ENCODE results near the gene BTRC. TPM values are rescaled to one million over a fixed set of nuclear protein-coding genes. Genes with fewer than 3 reads are reported as not detected.

The BTRC gene
- total RNA-seq, 1 experiment from 2014 or later, result 45.4 TPM

GRCh38 chr10:101511938-101512337 is 158.0 kb downstream of the BTRC start:
- H3K4me3 ChIP-seq, result no peak overlapping the region
- no peaks in the 10 kb centered on the region; the same call in 1 of the 2 replicates for H3K9me3 ChIP-seq (replicated peaks)
- no peak overlapping the region for H3K27ac ChIP-seq
- no peak for DNase-seq
- H3K4me1 ChIP-seq, result 0 out of 2 replicates have a peak, but pooled peaks cover 2% of the 10 kb centered on the region
- H3K36me3 ChIP-seq, result no peaks in the 10 kb centered on the region
- no peaks in the 10 kb centered on the region for H3K27me3 ChIP-seq

DNA sequence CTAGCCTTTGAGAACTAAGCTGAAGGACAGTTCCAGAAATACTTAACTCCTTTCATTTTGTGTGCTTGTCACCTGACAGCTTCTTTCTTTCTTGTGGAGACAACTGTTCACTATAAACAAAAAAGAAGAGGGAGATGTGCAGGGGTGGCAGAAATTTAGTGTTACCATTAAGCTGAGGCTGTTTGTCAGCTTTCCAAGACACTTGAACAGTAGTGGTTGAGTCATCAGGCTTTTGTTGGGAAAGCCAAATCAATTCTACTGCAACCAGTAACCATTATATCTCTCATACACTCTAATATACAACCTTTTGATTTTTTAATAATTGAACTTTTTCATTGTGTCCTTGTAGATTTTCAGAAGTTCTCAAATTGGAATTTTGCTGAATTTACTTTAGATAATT is 158.8 kb downstream of the BTRC start:
- H3K4me3 ChIP-seq, result no peak overlapping the region
- 0 out of 2 replicates have a peak, but pooled peaks cover 2% of the 10 kb centered on the region for H3K4me1 ChIP-seq
- no peaks in the 10 kb centered on the region; the same call in 1 of the 2 replicates for H3K9me3 ChIP-seq (replicated peaks)
- H3K27ac ChIP-seq, result no peak overlapping the region
- no peaks in the 10 kb centered on the region for H3K27me3 ChIP-seq
- H3K36me3 ChIP-seq, result no peaks in the 10 kb centered on the region
- DNase-seq, result no peak

DNA sequence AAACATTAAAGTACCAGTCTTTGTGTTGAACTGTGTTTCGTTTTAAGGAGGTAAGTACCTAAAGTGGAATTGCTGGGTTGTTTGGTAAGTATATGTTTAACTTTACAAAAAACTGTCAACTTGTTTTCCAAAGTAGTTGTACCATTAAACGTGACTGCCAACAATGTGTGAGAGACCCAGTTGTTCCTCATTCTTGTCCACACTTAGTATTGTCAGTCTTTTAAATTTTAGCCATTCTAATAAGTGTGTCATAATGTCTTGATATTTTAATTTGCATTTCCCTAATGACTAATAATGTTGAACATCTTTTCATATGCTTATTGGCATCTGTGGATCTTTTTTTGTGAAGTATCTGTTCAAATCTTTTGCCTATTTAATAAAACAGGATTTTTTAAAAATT is 159.8 kb downstream of the BTRC start:
- Histone ChIP-seq H3K4me1 (0 out of 2 replicates have a peak, but pooled peaks cover 2% of the 10 kb centered on the region), H3K36me3 (no peaks in the 10 kb centered on the region), H3K27me3 (no peaks in the 10 kb centered on the region), H3K4me3 (no peak overlapping the region), H3K27ac (no peak overlapping the region), H3K9me3 (replicated peaks) (no peaks in the 10 kb centered on the region; the same call in 1 of the 2 replicates)
- no peak for DNase-seq

DNA sequence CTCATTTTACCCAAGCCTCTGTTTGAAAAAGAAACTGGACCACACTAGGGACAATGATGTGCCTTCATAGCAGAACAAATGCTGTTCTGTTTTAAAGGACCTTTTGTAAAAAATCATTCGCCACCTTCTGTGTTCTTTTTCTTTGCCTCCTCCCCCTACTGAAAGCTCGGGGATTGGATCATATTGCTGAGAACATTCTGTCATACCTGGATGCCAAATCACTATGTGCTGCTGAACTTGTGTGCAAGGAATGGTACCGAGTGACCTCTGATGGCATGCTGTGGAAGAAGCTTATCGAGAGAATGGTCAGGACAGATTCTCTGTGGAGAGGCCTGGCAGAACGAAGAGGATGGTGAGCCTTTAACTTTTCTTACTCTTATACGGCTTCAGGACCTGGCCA is 171.9 kb downstream of the BTRC start:
- peaks cover 9% of the 10 kb centered on the region; the same call in 1 of the 2 replicates for H3K36me3 ChIP-seq
- H3K4me3 ChIP-seq, result no peak overlapping the region
- no peak overlapping the region for H3K27ac ChIP-seq
- H3K9me3 ChIP-seq (replicated peaks), result no peaks in the 10 kb centered on the region
- no peak for DNase-seq
- no peaks in the 10 kb centered on the region for H3K27me3 ChIP-seq
- peaks cover 25% of the 10 kb centered on the region for H3K4me1 ChIP-seq

GRCh38 chr10:101529207-101529606 is 175.2 kb downstream of the BTRC start:
- no peaks in the 10 kb centered on the region; the same call in 1 of the 2 replicates for H3K36me3 ChIP-seq
- H3K4me3 ChIP-seq, result no peak overlapping the region
- no peak for DNase-seq
- peaks cover 25% of the 10 kb centered on the region for H3K4me1 ChIP-seq
- H3K9me3 ChIP-seq (replicated peaks), result no peaks in the 10 kb centered on the region
- no peaks in the 10 kb centered on the region for H3K27me3 ChIP-seq
- H3K27ac ChIP-seq, result no peak overlapping the region

DNA sequence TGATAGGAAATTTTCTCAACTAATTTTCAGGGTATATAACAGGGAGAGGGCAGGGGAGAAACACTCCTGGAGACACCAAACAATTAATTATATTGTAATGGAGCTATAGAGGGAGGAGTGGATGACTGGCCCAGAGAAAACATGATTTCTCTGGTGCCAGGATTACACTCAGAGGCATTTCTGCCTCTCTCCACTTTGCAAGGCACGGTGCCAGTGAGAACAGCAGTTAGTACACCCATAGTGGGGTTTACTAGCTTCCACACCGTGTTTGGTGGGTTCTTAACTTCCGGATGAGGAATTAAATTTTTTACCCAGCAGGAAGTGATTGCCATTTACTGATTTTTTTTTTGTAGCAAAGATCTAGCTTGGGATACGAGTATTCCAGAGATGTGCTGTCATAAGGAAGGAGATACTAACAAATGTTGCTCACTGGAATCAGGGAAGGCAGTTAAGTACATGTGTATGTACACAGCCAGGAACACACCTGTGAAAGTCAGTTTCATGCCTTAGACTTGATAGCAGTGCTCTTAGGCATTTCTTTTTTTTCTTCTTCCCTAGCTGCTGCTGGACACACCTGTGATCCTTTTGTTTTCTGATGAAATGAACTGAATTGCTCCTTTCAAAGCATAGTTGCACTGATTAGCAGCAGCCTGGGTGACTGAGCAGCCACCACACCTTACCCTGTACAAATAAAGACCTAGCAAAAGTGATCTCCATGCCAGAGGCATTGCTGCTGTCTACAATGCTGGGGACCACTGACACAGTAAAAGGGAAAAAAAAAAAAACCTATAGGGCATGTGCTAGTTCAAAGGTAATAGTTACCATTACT is 176.0 kb downstream of the BTRC start:
- H3K4me3 ChIP-seq, result no peak overlapping the region
- H3K4me1 ChIP-seq, result peaks cover 25% of the 10 kb centered on the region
- H3K27me3 ChIP-seq, result no peaks in the 10 kb centered on the region
- H3K36me3 ChIP-seq, result no peaks in the 10 kb centered on the region; the same call in 1 of the 2 replicates
- no peak overlapping the region for H3K27ac ChIP-seq
- DNase-seq, result peak in 1 of 2 experiments; percentile 27
- no peaks in the 10 kb centered on the region for H3K9me3 ChIP-seq (replicated peaks)

DNA sequence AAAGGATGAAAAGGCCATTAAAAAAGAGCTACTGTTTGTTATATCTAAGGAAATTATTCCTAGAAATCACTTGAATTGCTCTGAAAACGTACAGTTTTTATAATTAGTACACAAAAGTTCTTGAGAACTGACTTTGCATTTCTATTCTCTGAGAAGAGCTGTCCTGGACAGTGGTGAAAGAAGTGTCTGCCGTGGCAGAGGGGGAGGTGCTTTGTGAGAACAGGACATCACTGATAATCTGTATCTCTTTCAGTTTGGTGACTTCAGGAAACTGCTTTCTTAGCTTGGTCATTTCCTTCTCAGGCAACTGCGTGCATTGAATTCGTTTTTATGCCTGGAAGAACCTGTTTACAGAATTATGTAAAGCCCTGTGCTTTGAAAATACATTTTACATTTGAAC is 182.0 kb downstream of the BTRC start:
- H3K36me3 ChIP-seq, result peaks cover 6% of the 10 kb centered on the region; the same call in 1 of the 2 replicates
- H3K9me3 ChIP-seq (replicated peaks), result no peaks in the 10 kb centered on the region
- H3K27ac ChIP-seq, result no peak overlapping the region
- H3K4me1 ChIP-seq, result peaks cover 14% of the 10 kb centered on the region
- H3K4me3 ChIP-seq, result no peak overlapping the region
- no peaks in the 10 kb centered on the region for H3K27me3 ChIP-seq
- no peak for DNase-seq

- DNase-seq, result peak in 1 of 2 experiments; percentile 59
- H3K27me3 ChIP-seq, result no peaks in the 10 kb centered on the region
- H3K27ac ChIP-seq, result no peak overlapping the region
- H3K4me1 ChIP-seq, result peaks cover 14% of the 10 kb centered on the region
- peaks cover 6% of the 10 kb centered on the region; the same call in 1 of the 2 replicates for H3K36me3 ChIP-seq
- H3K4me3 ChIP-seq, result no peak overlapping the region
- no peaks in the 10 kb centered on the region for H3K9me3 ChIP-seq (replicated peaks)
Observed at GRCh38 chr10:101536800-101537199, 182.8 kb downstream of the BTRC start.

- Histone ChIP-seq H3K27me3 (no peaks in the 10 kb centered on the region), H3K27ac (peak overlapping the region; percentile 20), H3K36me3 (peaks cover 6% of the 10 kb centered on the region; the same call in 1 of the 2 replicates), H3K4me3 (no peak overlapping the region), H3K9me3 (replicated peaks) (no peaks in the 10 kb centered on the region), H3K4me1 (peaks cover 14% of the 10 kb centered on the region)
- peak; percentile 62 to 83 for DNase-seq
Observed at GRCh38 chr10:101538446-101538845, 184.5 kb downstream of the BTRC start.

GRCh38 chr10:101545898-101546297 is 191.9 kb downstream of the BTRC start:
- Histone ChIP-seq H3K36me3 (peaks cover 5% of the 10 kb centered on the region; the same call in 1 of the 2 replicates), H3K4me3 (no peak overlapping the region), H3K27ac (no peak overlapping the region), H3K27me3 (no peaks in the 10 kb centered on the region), H3K9me3 (replicated peaks) (no peaks in the 10 kb centered on the region), H3K4me1 (no peaks in the 10 kb centered on the region)
- DNase-seq, result no peak

GRCh38 chr10:101550965-101551364 is 197.0 kb downstream of the BTRC start:
- Histone ChIP-seq H3K9me3 (replicated peaks) (no peaks in the 10 kb centered on the region), H3K27ac (no peak overlapping the region), H3K4me3 (no peak overlapping the region), H3K4me1 (no peaks in the 10 kb centered on the region), H3K27me3 (no peaks in the 10 kb centered on the region), H3K36me3 (peaks cover 7% of the 10 kb centered on the region; the same call in 1 of the 2 replicates)
- DNase-seq, result no peak

GRCh38 chr10:101552442-101552841 is 198.5 kb downstream of the BTRC start:
- Histone ChIP-seq H3K27me3 (no peaks in the 10 kb centered on the region), H3K9me3 (replicated peaks) (no peaks in the 10 kb centered on the region), H3K4me1 (no peaks in the 10 kb centered on the region), H3K4me3 (no peak overlapping the region), H3K27ac (no peak overlapping the region), H3K36me3 (peaks cover 7% of the 10 kb centered on the region; the same call in 1 of the 2 replicates)
- DNase-seq, result peak in 1 of 2 experiments; percentile 49

DNA sequence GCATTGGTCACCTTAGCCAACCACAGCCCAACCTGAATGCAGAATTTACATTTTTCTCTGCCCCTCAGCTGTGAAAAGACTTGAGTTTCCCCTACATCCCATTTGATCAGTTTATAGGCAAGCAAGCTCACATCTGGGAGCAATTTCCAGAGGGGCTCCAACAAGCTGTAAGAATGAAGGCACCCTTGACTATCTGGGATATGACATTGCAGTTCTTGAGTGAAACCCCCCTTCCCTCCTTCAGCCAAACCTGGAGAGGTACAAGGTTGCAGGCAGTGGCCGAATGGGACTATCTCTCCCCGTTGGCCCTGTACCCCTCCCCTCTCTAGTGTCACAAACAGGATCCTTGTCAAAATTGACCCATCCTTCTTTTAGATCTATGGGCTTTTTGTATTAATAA is 203.6 kb downstream of the BTRC start:
- Histone ChIP-seq H3K9me3 (replicated peaks) (no peaks in the 10 kb centered on the region), H3K27ac (no peak overlapping the region)

GRCh38 chr10:101558204-101558603 is 204.2 kb downstream of the BTRC start:
- DNase-seq, result peak; percentile 58 to 72
- H3K27me3 ChIP-seq, result no peaks in the 10 kb centered on the region
- peaks cover 8% of the 10 kb centered on the region for H3K4me1 ChIP-seq
- H3K9me3 ChIP-seq (replicated peaks), result no peaks in the 10 kb centered on the region
- no peak overlapping the region for H3K27ac ChIP-seq
- no peak overlapping the region for H3K4me3 ChIP-seq
- H3K36me3 ChIP-seq, result no peaks in the 10 kb centered on the region

More for the DNA sequence above, 203.6 kb downstream of the BTRC start:
- DNase-seq, result no peak
- H3K4me3 ChIP-seq, result no peak overlapping the region
- no peaks in the 10 kb centered on the region for H3K27me3 ChIP-seq
- peaks cover 8% of the 10 kb centered on the region for H3K4me1 ChIP-seq
- no peaks in the 10 kb centered on the region for H3K36me3 ChIP-seq

All from SJCRH30 (cell line).